Right ventricle myocardium inferior (tissue), 1 donor: Measurements from ENCODE around the gene SYCE3. TPM values are rescaled to one million over a fixed set of nuclear protein-coding genes. Genes with fewer than 3 reads are reported as not detected.

Experiments used
- total RNA-seq: library from RNA; stranded (reverse); fragmentation: NEBNext Ultra II Directional; extraction: Animal tissue kit (Norgen Biotek cat#: 25700); gene quantifications from one replicate; pipeline ENCODE4 v1.2.1, GENCODE V29; 2021
- donor health status: DM: no; HTN: yes; CAD: no; lungs with severe emphysema.

SYCE3 gene
- total RNA-seq, 1 donor from 2014 or later = not detected

Other genes with a start within 250 kb of the SYCE3 start
- 1.7 TPM for gene DENND6B, start 235.9 kb downstream of the SYCE3 start, total RNA-seq
- gene PPP6R2, start 219.6 kb downstream of the SYCE3 start, total RNA-seq = 42.4 TPM
- 47.7 TPM for gene SBF1, start 87.9 kb downstream of the SYCE3 start, total RNA-seq
- gene ADM2, start 81.4 kb downstream of the SYCE3 start, total RNA-seq = not detected
- gene MIOX, start 76.1 kb downstream of the SYCE3 start, total RNA-seq = not detected
- 24.9 TPM for gene LMF2, start 55.2 kb downstream of the SYCE3 start, total RNA-seq
- 26.7 TPM for gene NCAPH2, start 54.7 kb downstream of the SYCE3 start, total RNA-seq
- not detected for gene SCO2, start 37.3 kb downstream of the SYCE3 start, total RNA-seq
- 15.5 TPM for gene TYMP, start 32.9 kb downstream of the SYCE3 start, total RNA-seq
- not detected for gene KLHDC7B, start 17.0 kb downstream of the SYCE3 start, total RNA-seq
- 370 TPM for gene CPT1B, start 15.5 kb upstream of the SYCE3 start, total RNA-seq
- 37.8 TPM for gene CHKB, start 19.9 kb upstream of the SYCE3 start, total RNA-seq
- 0.57 TPM for gene MAPK8IP2, start 37.9 kb upstream of the SYCE3 start, total RNA-seq
- gene ARSA, start 65.2 kb upstream of the SYCE3 start, total RNA-seq = 21.3 TPM
- gene SHANK3, start 109.9 kb upstream of the SYCE3 start, total RNA-seq = 22.2 TPM
- 0.27 TPM for gene ACR, start 175.3 kb upstream of the SYCE3 start, total RNA-seq
- gene RABL2B, start 220.7 kb upstream of the SYCE3 start, total RNA-seq = 6.8 TPM